Panc1 (cell line): ENCODE results near the gene ANO1. TPM values are rescaled to one million over a fixed set of nuclear protein-coding genes. Genes with fewer than 3 reads are reported as not detected.

ENCODE experiments used
- ATAC-seq: fragments of 200-7000 bp; cut with Tn5 transposase; 2 replicates; pipeline ENCODE4 v1.9.1; 2020; ENCODE audit warnings: mild to moderate bottlenecking, moderate library complexity
- BruUV-seq: library from RNA; stranded (reverse); fragments of 400-500 nt; replicated peaks from 2 replicates; lab custom pipeline; 2021; lab: Mats Ljungman, UMichigan
- CTCF ChIA-PET: fragments of 300-600 bp; sonication (Branson Sonifier 250); formaldehyde crosslinking; loops from one replicate; lab custom pipeline; 2022; ENCODE audit warnings: antibody characterized with exemption; lab: Charles Lee
- POLR2A ChIA-PET: fragments of 300-600 bp; sonication (Branson Sonifier 250); formaldehyde crosslinking; loops from one replicate; lab custom pipeline; 2022; ENCODE audit warnings: antibody characterized with exemption; lab: Charles Lee
- DNase-seq: peaks from one replicate; pipeline ENCODE4 v3.0.0-alpha.2; 2010; ENCODE audit warnings: low read depth, low spot score
- H3K27ac ChIP-seq: 2 replicates; pipeline ENCODE4 v1.5.1; 2011; ENCODE audit warnings: mild to moderate bottlenecking, low read length, inconsistent platforms
- H3K27me3 ChIP-seq: fragments of 200-500 bp; sonication (Bioruptor generic); 2 replicates; pipeline ENCODE4 v1.6.0; 2014; ENCODE audit warnings: low read length, inconsistent platforms; ENCODE audit not compliant: control insufficient read depth, insufficient read depth
- H3K36me3 ChIP-seq: fragments of 200-500 bp; sonication (Bioruptor generic); 2 replicates; pipeline ENCODE4 v1.5.1; 2014; ENCODE audit warnings: inconsistent platforms, mild to moderate bottlenecking, low read length, moderate library complexity; ENCODE audit not compliant: control insufficient read depth, insufficient read depth
- H3K4me1 ChIP-seq: 2 replicates; pipeline ENCODE4 v1.5.1; 2011; ENCODE audit warnings: inconsistent platforms, mild to moderate bottlenecking, low read length, moderate library complexity; ENCODE audit not compliant: control insufficient read depth, insufficient read depth
- H3K4me3 ChIP-seq, 2 experiments: 2 replicates each; pipeline ENCODE4 v1.5.1; 2011 to 2012; ENCODE audit warnings: low read depth in 2 of 2, low read length in 2 of 2, mild to moderate bottlenecking in 2 of 2, inconsistent platforms in 1 of 2, moderate library complexity in 1 of 2
- H3K9me3 ChIP-seq: fragments of 200-500 bp; sonication (Bioruptor generic); 2 replicates; pipeline ENCODE4 v1.5.1; 2014; ENCODE audit warnings: low read depth, mild to moderate bottlenecking, inconsistent platforms, low read length, moderate library complexity; ENCODE audit not compliant: control insufficient read depth, insufficient read depth
- POLR2AphosphoS5 ChIP-seq: IDR thresholded peaks from 2 replicates; pipeline ENCODE4 v1.6.1; 2012; ENCODE audit warnings: mild to moderate bottlenecking, low read depth, low read length, moderate library complexity
- SIN3A ChIP-seq: IDR thresholded peaks from 2 replicates; pipeline ENCODE4 v1.6.1; 2012; ENCODE audit warnings: low read depth, mild to moderate bottlenecking, low read length, moderate library complexity, borderline replicate concordance; ENCODE audit not compliant: insufficient read depth
- TCF7L2 ChIP-seq: IDR thresholded peaks from 2 replicates; pipeline ENCODE4 v1.6.1; 2011; ENCODE audit warnings: mild to moderate bottlenecking, low read depth, low read length, inconsistent platforms
- in situ Hi-C: cut with HindIII; loops from 2 replicates; pipeline ENCODE4 v1.10.0; 2016; ENCODE audit warnings: low sequenced_read_pairs, low pct_unique_long_range_greater_than_20kb
- intact Hi-C: fragments of 100-400 bp; cut with micrococcal nuclease; formaldehyde crosslinking; loops from one replicate; pipeline ENCODE4 v1.10.0; 2022; ENCODE audit not compliant: unreplicated experiment
- total RNA-seq: library from RNA; stranded (reverse); gene quantifications from one replicate; pipeline ENCODE4 v1.2.1, GENCODE V29; 2021; ENCODE audit not compliant: unreplicated experiment
- TF ChIP-seq, protein P1 (sequence below), 2 experiments: IDR thresholded peaks; 2 replicates each; pipeline ENCODE4 v1.6.1; 2011 to 2012; ENCODE audit warnings: low read depth in 2 of 2, control low read depth in 1 of 2, low read length in 1 of 2, mild to moderate bottlenecking in 1 of 2, moderate library complexity in 1 of 2; ENCODE audit not compliant: insufficient read depth in 1 of 2
- TF ChIP-seq, protein P2 (sequence below): fragments of 450-650 bp; IDR thresholded peaks from 2 replicates; pipeline ENCODE4 v1.5.1; 2017; ENCODE audit warnings: mild to moderate bottlenecking

Gene ANO1
- total RNA-seq, 1 experiment from 2014 or later = 2.3 TPM

- TF ChIP-seq, protein P1, sequence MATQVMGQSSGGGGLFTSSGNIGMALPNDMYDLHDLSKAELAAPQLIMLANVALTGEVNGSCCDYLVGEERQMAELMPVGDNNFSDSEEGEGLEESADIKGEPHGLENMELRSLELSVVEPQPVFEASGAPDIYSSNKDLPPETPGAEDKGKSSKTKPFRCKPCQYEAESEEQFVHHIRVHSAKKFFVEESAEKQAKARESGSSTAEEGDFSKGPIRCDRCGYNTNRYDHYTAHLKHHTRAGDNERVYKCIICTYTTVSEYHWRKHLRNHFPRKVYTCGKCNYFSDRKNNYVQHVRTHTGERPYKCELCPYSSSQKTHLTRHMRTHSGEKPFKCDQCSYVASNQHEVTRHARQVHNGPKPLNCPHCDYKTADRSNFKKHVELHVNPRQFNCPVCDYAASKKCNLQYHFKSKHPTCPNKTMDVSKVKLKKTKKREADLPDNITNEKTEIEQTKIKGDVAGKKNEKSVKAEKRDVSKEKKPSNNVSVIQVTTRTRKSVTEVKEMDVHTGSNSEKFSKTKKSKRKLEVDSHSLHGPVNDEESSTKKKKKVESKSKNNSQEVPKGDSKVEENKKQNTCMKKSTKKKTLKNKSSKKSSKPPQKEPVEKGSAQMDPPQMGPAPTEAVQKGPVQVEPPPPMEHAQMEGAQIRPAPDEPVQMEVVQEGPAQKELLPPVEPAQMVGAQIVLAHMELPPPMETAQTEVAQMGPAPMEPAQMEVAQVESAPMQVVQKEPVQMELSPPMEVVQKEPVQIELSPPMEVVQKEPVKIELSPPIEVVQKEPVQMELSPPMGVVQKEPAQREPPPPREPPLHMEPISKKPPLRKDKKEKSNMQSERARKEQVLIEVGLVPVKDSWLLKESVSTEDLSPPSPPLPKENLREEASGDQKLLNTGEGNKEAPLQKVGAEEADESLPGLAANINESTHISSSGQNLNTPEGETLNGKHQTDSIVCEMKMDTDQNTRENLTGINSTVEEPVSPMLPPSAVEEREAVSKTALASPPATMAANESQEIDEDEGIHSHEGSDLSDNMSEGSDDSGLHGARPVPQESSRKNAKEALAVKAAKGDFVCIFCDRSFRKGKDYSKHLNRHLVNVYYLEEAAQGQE (IDR thresholded peaks at IDR 0.05; ENCODE audit: insufficient read depth in 1 of 2, low read depth in 2 of 2, low read length in 1 of 2) = no peak
- TF ChIP-seq SIN3A (no peak), TCF7L2 (no peak), POLR2AphosphoS5 (no peak)
- TF ChIP-seq, protein P2, sequence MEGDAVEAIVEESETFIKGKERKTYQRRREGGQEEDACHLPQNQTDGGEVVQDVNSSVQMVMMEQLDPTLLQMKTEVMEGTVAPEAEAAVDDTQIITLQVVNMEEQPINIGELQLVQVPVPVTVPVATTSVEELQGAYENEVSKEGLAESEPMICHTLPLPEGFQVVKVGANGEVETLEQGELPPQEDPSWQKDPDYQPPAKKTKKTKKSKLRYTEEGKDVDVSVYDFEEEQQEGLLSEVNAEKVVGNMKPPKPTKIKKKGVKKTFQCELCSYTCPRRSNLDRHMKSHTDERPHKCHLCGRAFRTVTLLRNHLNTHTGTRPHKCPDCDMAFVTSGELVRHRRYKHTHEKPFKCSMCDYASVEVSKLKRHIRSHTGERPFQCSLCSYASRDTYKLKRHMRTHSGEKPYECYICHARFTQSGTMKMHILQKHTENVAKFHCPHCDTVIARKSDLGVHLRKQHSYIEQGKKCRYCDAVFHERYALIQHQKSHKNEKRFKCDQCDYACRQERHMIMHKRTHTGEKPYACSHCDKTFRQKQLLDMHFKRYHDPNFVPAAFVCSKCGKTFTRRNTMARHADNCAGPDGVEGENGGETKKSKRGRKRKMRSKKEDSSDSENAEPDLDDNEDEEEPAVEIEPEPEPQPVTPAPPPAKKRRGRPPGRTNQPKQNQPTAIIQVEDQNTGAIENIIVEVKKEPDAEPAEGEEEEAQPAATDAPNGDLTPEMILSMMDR = no peak
- CTCF ChIA-PET = no interaction called here
- in situ Hi-C loops = no loop called here
These were observed 147.6 kb downstream of the ANO1 start for GRCh38 chr11:70225681-70226177.

GRCh38 chr11:70226183-70226582 is 148.1 kb downstream of the ANO1 start:
- no peaks in the 10 kb centered on the region for H3K36me3 ChIP-seq
- no peak overlapping the region for H3K27ac ChIP-seq
- TF ChIP-seq TCF7L2 (no peak), POLR2AphosphoS5 (no peak), SIN3A (no peak)
- TF ChIP-seq, protein P1 (IDR thresholded peaks at IDR 0.05; ENCODE audit: insufficient read depth in 1 of 2, low read depth in 2 of 2, low read length in 1 of 2) = no peak
- TF ChIP-seq, protein P2 = no peak
- no TSS peak for BruUV-seq
- ATAC-seq (peak; percentile 31; the same call in 1 of the 2 replicates), DNase-seq (no peak)
- in situ Hi-C loops (no loop called here), intact Hi-C loops (no loop called here)
- CTCF ChIA-PET = no interaction called here
- H3K4me3 ChIP-seq = no peak overlapping the region
- POLR2A ChIA-PET = no interaction called here
- no peaks in the 10 kb centered on the region for H3K9me3 ChIP-seq
- no peaks in the 10 kb centered on the region for H3K4me1 ChIP-seq
- no peaks in the 10 kb centered on the region for H3K27me3 ChIP-seq

More at GRCh38 chr11:70225681-70226177, 147.6 kb downstream of the ANO1 start:
- POLR2A ChIA-PET = no interaction called here
- no peak overlapping the region for H3K27ac ChIP-seq
- intact Hi-C loops = no loop called here
- H3K4me3 ChIP-seq = no peak overlapping the region
- no peaks in the 10 kb centered on the region for H3K27me3 ChIP-seq
- peak; percentile 23; the same call in 1 of the 2 replicates for ATAC-seq
- no TSS peak for BruUV-seq
- H3K9me3 ChIP-seq = no peaks in the 10 kb centered on the region
- no peaks in the 10 kb centered on the region for H3K36me3 ChIP-seq
- H3K4me1 ChIP-seq = no peaks in the 10 kb centered on the region
- DNase-seq = no peak
